Lower leg skin (tissue), 3 donors: Measurements from ENCODE around the gene CTIF.

ENCODE experiments used
- CTCF ChIP-seq, 3 donors: fragments of 450-650 bp; IDR thresholded peaks; one replicate each; pipeline ENCODE4 v1.5.1; 2016; ENCODE audit warnings: antibody characterized with exemption in 3 of 3, mild to moderate bottlenecking in 3 of 3, moderate library complexity in 2 of 3
- POLR2A ChIP-seq, 2 donors: fragments of 450-650 bp; IDR thresholded peaks; one replicate each; pipeline ENCODE4 v1.6.1; 2016 to 2017; ENCODE audit warnings: antibody characterized with exemption in 2 of 2, mild to moderate bottlenecking in 1 of 2, moderate library complexity in 1 of 2

GRCh38 chr18:48695671-48696070, 156.8 kb downstream of the CTIF start:
- TF ChIP-seq CTCF (IDR thresholded peaks at IDR 0.05) (no peak), POLR2A (IDR thresholded peaks at IDR 0.05) (no peak)
